ENCODE data around the gene PACRG.

PACRG gene

DNA sequence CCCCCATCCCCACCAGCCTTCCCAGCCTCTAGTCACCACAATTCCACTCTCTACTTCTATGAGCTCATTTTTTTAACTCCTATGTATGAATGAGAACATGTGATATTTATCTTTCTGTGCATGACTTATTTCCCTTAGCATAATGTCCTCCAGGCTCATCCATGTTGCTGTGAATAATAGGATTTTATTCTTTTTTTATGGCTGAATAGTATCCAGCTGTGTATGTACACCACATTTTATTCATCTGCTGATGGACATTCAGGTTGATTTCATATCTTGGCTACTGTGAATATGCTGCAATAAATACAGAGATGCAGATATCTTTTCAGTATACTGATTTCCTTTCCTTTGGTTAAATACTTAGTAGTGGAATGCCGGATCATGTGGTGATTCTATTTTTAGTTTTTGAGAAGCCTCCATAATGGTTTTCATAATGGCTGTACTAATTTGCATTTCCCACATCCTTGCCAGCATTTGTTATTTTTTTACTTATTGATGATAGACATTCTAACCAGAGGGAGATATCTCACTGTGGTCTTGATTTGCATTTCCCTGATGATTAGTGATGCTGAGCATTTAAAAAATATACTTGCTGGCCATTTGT is 194.9 kb downstream of the PACRG start:
- Histone ChIP-seq H4K5ac (ENCODE audit: low read length) (no peak overlapping the region), H3K79me2 (ENCODE audit: control insufficient read depth, insufficient read depth, low read length) (no peaks in the 10 kb centered on the region), H3K56ac (ENCODE audit: low read length) (no peak overlapping the region), H3K27ac (ENCODE audit: low read depth, low read length) (no peak overlapping the region), H2AK5ac (ENCODE audit: low read length) (no peak overlapping the region), H3K4ac (ENCODE audit: low read depth, low read length) (no peak overlapping the region), H3K4me1 (ENCODE audit: control insufficient read depth, low read depth, low read length) (no peaks in the 10 kb centered on the region), H3K79me1 (ENCODE audit: low read length) (no peaks in the 10 kb centered on the region), H2BK5ac (ENCODE audit: low read length) (no peak overlapping the region), H3K36me3 (ENCODE audit: control insufficient read depth, insufficient read depth, low read length) (no peaks in the 10 kb centered on the region), H2BK15ac (replicated peaks; ENCODE audit: low read depth) (no peak overlapping the region), H3K9ac (ENCODE audit: low read length) (no peak overlapping the region), H3K18ac (ENCODE audit: low read length) (no peak overlapping the region), H3K4me3 (ENCODE audit: low read length) (no peak overlapping the region), H4K8ac (ENCODE audit: low read depth, low read length) (no peak overlapping the region), H3K4me2 (ENCODE audit: low read length) (no peak overlapping the region), H2BK120ac (ENCODE audit: low read depth, low read length) (no peak overlapping the region), H3K27me3 (ENCODE audit: insufficient read depth, low read length, poor library complexity) (no peaks in the 10 kb centered on the region), H3K23ac (ENCODE audit: low read length) (no peak overlapping the region)
- no CpG with 5 or more reads among the region's 1 CpG for WGBS (ENCODE audit: extremely low coverage, insufficient coverage, low lambda C conversion rate)
- DNase-seq, result no peak

DNA sequence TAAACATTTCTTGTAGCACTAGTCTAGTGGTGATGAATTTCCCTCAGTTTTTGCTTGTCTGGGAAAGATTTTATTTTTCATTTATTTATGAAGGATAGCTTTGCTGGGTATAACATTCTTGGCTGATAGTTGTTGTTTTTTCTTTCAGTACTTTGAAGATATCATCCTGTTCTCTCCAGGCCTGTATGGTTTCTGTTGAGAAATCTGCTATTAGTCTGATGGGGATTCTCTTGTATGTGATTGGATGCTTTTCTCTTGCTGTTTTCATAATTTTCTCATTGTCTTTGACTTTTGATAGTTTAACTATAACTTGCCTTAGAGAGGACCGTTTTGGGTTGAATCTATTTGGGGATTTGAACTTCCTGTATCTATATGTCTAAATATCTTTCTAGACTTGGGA is 207.1 kb downstream of the PACRG start:
- Histone ChIP-seq H3K23ac (ENCODE audit: low read length) (no peak overlapping the region), H3K18ac (ENCODE audit: low read length) (no peak overlapping the region), H2BK120ac (ENCODE audit: low read depth, low read length) (no peak overlapping the region), H3K4me1 (ENCODE audit: control insufficient read depth, low read depth, low read length) (no peaks in the 10 kb centered on the region), H3K79me2 (ENCODE audit: control insufficient read depth, insufficient read depth, low read length) (no peaks in the 10 kb centered on the region), H2BK15ac (replicated peaks; ENCODE audit: low read depth) (no peak overlapping the region), H3K27me3 (ENCODE audit: insufficient read depth, low read length, poor library complexity) (no peaks in the 10 kb centered on the region), H3K4me3 (ENCODE audit: low read length) (no peak overlapping the region), H3K56ac (ENCODE audit: low read length) (no peak overlapping the region), H3K9ac (ENCODE audit: low read length) (no peak overlapping the region), H3K36me3 (ENCODE audit: control insufficient read depth, insufficient read depth, low read length) (no peaks in the 10 kb centered on the region), H3K27ac (ENCODE audit: low read depth, low read length) (no peak overlapping the region), H2BK5ac (ENCODE audit: low read length) (no peak overlapping the region), H4K8ac (ENCODE audit: low read depth, low read length) (no peak overlapping the region), H2AK5ac (ENCODE audit: low read length) (no peak overlapping the region), H3K79me1 (ENCODE audit: low read length) (no peaks in the 10 kb centered on the region), H4K5ac (ENCODE audit: low read length) (no peak overlapping the region), H3K4ac (ENCODE audit: low read depth, low read length) (no peak overlapping the region), H3K4me2 (ENCODE audit: low read length) (no peak overlapping the region)
- no peak for DNase-seq
- no CpG with 5 or more reads among the region's 1 CpG for WGBS (ENCODE audit: extremely low coverage, insufficient coverage, low lambda C conversion rate)

DNA sequence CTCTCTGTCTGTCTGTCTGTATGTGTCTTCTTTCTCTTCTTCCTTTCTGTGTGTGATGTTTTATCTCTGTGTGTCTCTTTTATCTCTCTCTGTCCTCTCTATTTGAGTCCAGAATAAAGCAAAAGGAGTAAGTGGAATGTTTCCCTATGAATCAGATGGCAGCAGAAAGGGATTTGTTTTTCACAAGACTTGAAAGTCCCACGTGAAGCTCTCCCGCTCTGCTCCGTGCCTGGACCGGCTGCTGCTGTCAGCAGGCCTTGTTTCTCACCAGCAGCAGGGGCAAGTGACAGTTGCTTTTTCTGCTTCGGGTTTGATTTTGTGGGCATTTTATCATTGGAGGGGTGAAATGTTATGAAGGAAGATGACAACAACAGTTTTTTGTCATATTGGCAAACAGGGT is 212.7 kb downstream of the PACRG start:
- H3K18ac ChIP-seq (ENCODE audit: low read length), result no peak overlapping the region
- H3K9ac ChIP-seq (ENCODE audit: low read length), result no peak overlapping the region
- H3K79me1 ChIP-seq (ENCODE audit: low read length), result no peaks in the 10 kb centered on the region
- no peaks in the 10 kb centered on the region for H3K36me3 ChIP-seq (ENCODE audit: control insufficient read depth, insufficient read depth, low read length)
- no peak overlapping the region for H2BK120ac ChIP-seq (ENCODE audit: low read depth, low read length)
- no peaks in the 10 kb centered on the region for H3K79me2 ChIP-seq (ENCODE audit: control insufficient read depth, insufficient read depth, low read length)
- no peak overlapping the region for H3K27ac ChIP-seq (ENCODE audit: low read depth, low read length)
- no peak overlapping the region for H3K23ac ChIP-seq (ENCODE audit: low read length)
- WGBS (ENCODE audit: extremely low coverage, insufficient coverage, low lambda C conversion rate), result no CpG with 5 or more reads among the region's 5 CpGs
- no peaks in the 10 kb centered on the region for H3K4me1 ChIP-seq (ENCODE audit: control insufficient read depth, low read depth, low read length)
- no peak overlapping the region for H3K4me2 ChIP-seq (ENCODE audit: low read length)
- no peak overlapping the region for H4K5ac ChIP-seq (ENCODE audit: low read length)
- no peak overlapping the region for H2BK5ac ChIP-seq (ENCODE audit: low read length)
- H3K4ac ChIP-seq (ENCODE audit: low read depth, low read length), result no peak overlapping the region
- H3K27me3 ChIP-seq (ENCODE audit: insufficient read depth, low read length, poor library complexity), result no peaks in the 10 kb centered on the region
- H2BK15ac ChIP-seq (replicated peaks; ENCODE audit: low read depth), result no peak overlapping the region
- H3K4me3 ChIP-seq (ENCODE audit: low read length), result no peak overlapping the region
- DNase-seq, result no peak
- no peak overlapping the region for H4K8ac ChIP-seq (ENCODE audit: low read depth, low read length)
- no peak overlapping the region for H3K56ac ChIP-seq (ENCODE audit: low read length)
- H2AK5ac ChIP-seq (ENCODE audit: low read length), result no peak overlapping the region

DNA sequence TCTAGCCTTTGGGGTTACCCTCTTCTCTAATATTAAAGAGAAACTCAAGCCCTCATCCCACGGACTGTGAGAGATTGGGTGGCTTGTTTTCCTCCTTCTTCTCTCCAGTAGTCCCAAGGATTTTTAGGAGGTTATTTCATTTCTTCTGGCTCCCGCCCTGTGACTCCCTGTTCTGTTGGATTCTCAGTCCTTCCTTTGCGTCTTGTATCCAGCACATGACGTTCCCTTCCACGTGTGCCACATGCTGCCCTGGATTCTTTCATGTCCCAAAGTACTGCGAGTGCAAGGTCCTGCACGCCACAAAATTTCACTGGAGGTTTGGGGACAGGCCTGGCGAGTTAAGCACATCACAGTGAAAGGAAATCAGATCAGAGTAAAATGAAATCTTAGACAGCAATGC is 213.4 kb downstream of the PACRG start:
- Histone ChIP-seq H3K79me1 (ENCODE audit: low read length) (no peaks in the 10 kb centered on the region), H3K36me3 (ENCODE audit: control insufficient read depth, insufficient read depth, low read length) (no peaks in the 10 kb centered on the region), H3K56ac (ENCODE audit: low read length) (no peak overlapping the region), H4K8ac (ENCODE audit: low read depth, low read length) (no peak overlapping the region), H2AK5ac (ENCODE audit: low read length) (no peak overlapping the region), H3K4ac (ENCODE audit: low read depth, low read length) (no peak overlapping the region), H3K4me3 (ENCODE audit: low read length) (no peak overlapping the region), H2BK5ac (ENCODE audit: low read length) (no peak overlapping the region), H3K18ac (ENCODE audit: low read length) (no peak overlapping the region), H3K9ac (ENCODE audit: low read length) (no peak overlapping the region), H3K23ac (ENCODE audit: low read length) (no peak overlapping the region), H2BK15ac (replicated peaks; ENCODE audit: low read depth) (no peak overlapping the region), H3K79me2 (ENCODE audit: control insufficient read depth, insufficient read depth, low read length) (no peaks in the 10 kb centered on the region), H4K5ac (ENCODE audit: low read length) (no peak overlapping the region), H3K27ac (ENCODE audit: low read depth, low read length) (no peak overlapping the region), H2BK120ac (ENCODE audit: low read depth, low read length) (no peak overlapping the region), H3K4me2 (ENCODE audit: low read length) (no peak overlapping the region), H3K4me1 (ENCODE audit: control insufficient read depth, low read depth, low read length) (no peaks in the 10 kb centered on the region), H3K27me3 (ENCODE audit: insufficient read depth, low read length, poor library complexity) (no peaks in the 10 kb centered on the region)
- no peak for DNase-seq
- no CpG with 5 or more reads among the region's 8 CpGs for WGBS (ENCODE audit: extremely low coverage, insufficient coverage, low lambda C conversion rate)

DNA sequence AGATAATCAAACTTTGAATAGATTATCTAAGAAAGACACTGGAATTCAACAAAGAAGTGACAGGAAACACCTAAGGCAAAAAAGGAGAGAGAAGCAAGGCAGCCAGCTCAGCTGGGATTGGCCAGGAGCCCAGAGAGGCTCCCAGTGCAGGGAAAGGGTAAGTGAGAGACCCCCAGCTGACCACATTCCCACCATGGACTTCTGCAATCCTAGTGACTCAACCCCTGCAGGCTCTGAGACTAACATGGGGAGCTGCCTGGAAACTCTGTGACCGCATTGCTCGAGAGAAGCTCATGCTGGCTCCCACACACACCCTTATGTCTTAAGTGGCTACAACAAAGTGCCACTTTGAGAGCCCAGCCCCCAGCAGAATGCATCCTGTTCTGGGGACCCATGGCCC is 215.1 kb downstream of the PACRG start:
- WGBS (ENCODE audit: extremely low coverage, insufficient coverage, low lambda C conversion rate), result no CpG with 5 or more reads among the region's 2 CpGs
- Histone ChIP-seq H4K8ac (ENCODE audit: low read depth, low read length) (no peak overlapping the region), H3K27ac (ENCODE audit: low read depth, low read length) (no peak overlapping the region), H2BK5ac (ENCODE audit: low read length) (no peak overlapping the region), H3K4me3 (ENCODE audit: low read length) (no peak overlapping the region), H3K23ac (ENCODE audit: low read length) (no peak overlapping the region), H3K4me1 (ENCODE audit: control insufficient read depth, low read depth, low read length) (no peaks in the 10 kb centered on the region), H3K79me1 (ENCODE audit: low read length) (no peaks in the 10 kb centered on the region), H3K27me3 (ENCODE audit: insufficient read depth, low read length, poor library complexity) (no peaks in the 10 kb centered on the region), H3K18ac (ENCODE audit: low read length) (no peak overlapping the region), H3K36me3 (ENCODE audit: control insufficient read depth, insufficient read depth, low read length) (no peaks in the 10 kb centered on the region), H4K5ac (ENCODE audit: low read length) (no peak overlapping the region), H3K9ac (ENCODE audit: low read length) (no peak overlapping the region), H2BK15ac (replicated peaks; ENCODE audit: low read depth) (no peak overlapping the region), H3K4me2 (ENCODE audit: low read length) (no peak overlapping the region), H2AK5ac (ENCODE audit: low read length) (no peak overlapping the region), H3K4ac (ENCODE audit: low read depth, low read length) (no peak overlapping the region), H2BK120ac (ENCODE audit: low read depth, low read length) (no peak overlapping the region), H3K56ac (ENCODE audit: low read length) (no peak overlapping the region), H3K79me2 (ENCODE audit: control insufficient read depth, insufficient read depth, low read length) (no peaks in the 10 kb centered on the region)
- DNase-seq, result peak; percentile 51

DNA sequence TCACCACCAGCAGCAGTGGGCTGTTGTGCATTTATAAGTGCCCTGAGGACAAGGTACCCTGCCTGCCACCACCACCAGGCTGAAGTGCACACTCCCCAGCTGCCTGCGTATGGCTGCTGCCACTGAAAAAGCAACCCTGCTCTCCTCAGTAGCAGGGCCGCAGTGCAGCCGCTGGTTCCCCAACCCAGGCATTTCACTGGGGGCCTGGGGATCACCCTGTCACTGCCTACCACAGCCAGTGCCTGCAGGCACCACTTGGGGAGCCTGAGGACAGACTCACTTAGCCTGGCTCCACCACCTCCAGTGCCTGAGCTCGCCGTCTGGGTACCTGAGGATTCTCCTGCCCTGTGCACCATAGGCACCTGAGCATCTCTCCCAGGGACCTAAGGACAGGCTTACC is 215.6 kb downstream of the PACRG start:
- Histone ChIP-seq H2BK5ac (ENCODE audit: low read length) (no peak overlapping the region), H3K4me3 (ENCODE audit: low read length) (no peak overlapping the region), H3K4me2 (ENCODE audit: low read length) (no peak overlapping the region), H2BK120ac (ENCODE audit: low read depth, low read length) (no peak overlapping the region), H3K56ac (ENCODE audit: low read length) (no peak overlapping the region), H3K9ac (ENCODE audit: low read length) (no peak overlapping the region), H3K4ac (ENCODE audit: low read depth, low read length) (no peak overlapping the region), H3K27me3 (ENCODE audit: insufficient read depth, low read length, poor library complexity) (no peaks in the 10 kb centered on the region), H2AK5ac (ENCODE audit: low read length) (no peak overlapping the region), H2BK15ac (replicated peaks; ENCODE audit: low read depth) (no peak overlapping the region), H3K79me2 (ENCODE audit: control insufficient read depth, insufficient read depth, low read length) (no peaks in the 10 kb centered on the region), H3K36me3 (ENCODE audit: control insufficient read depth, insufficient read depth, low read length) (no peaks in the 10 kb centered on the region), H3K4me1 (ENCODE audit: control insufficient read depth, low read depth, low read length) (no peaks in the 10 kb centered on the region), H3K79me1 (ENCODE audit: low read length) (no peaks in the 10 kb centered on the region), H3K23ac (ENCODE audit: low read length) (no peak overlapping the region), H4K8ac (ENCODE audit: low read depth, low read length) (no peak overlapping the region), H4K5ac (ENCODE audit: low read length) (no peak overlapping the region), H3K27ac (ENCODE audit: low read depth, low read length) (no peak overlapping the region), H3K18ac (ENCODE audit: low read length) (no peak overlapping the region)
- WGBS (ENCODE audit: extremely low coverage, insufficient coverage, low lambda C conversion rate), result no CpG with 5 or more reads among the region's 5 CpGs
- no peak for DNase-seq

All from mesendoderm (in vitro differentiated cells).